GM19099 (cell line): ENCODE data around the gene HOXA13.

Experiments
- POLR2A ChIP-seq: IDR thresholded peaks from 3 replicates; pipeline ENCODE4 v1.6.1; 2011; ENCODE audit warnings: low read depth; ENCODE audit not compliant: insufficient read length; ENCODE audit errors: extremely low read depth

The HOXA13 gene

GRCh38 chr7:27159266-27160144 lies 40.4 kb downstream of the HOXA13 start:
- TF ChIP-seq POLR2A = no peak

- TF ChIP-seq POLR2A = no peak
Observed at GRCh38 chr7:27158436-27159265, 41.2 kb downstream of the HOXA13 start.

GRCh38 chr7:27157702-27158431 lies 42.0 kb downstream of the HOXA13 start:
- TF ChIP-seq POLR2A = no peak

- TF ChIP-seq POLR2A = no peak
Observed at GRCh38 chr7:27156916-27157701, 42.8 kb downstream of the HOXA13 start.

GRCh38 chr7:27156508-27156898 lies 43.4 kb downstream of the HOXA13 start, which contains the start of gene HOXA7:
TSS of gene HOXA7 (minus strand) at chr7:27156675. CDS start at chr7:27156545, 130 bp downstream.
- TF ChIP-seq POLR2A = no peak

GRCh38 chr7:27155816-27156507 lies 43.9 kb downstream of the HOXA13 start:
- TF ChIP-seq POLR2A = no peak

- TF ChIP-seq POLR2A = no peak
Observed at GRCh38 chr7:27154901-27155815, 44.7 kb downstream of the HOXA13 start.

GRCh38 chr7:27154369-27154768 lies 45.5 kb downstream of the HOXA13 start:
- TF ChIP-seq POLR2A = no peak

- no peak for TF ChIP-seq POLR2A
Observed at GRCh38 chr7:27153526-27153925, 46.4 kb downstream of the HOXA13 start.

GRCh38 chr7:27152816-27153442 lies 47.0 kb downstream of the HOXA13 start:
- no peak for TF ChIP-seq POLR2A

GRCh38 chr7:27151931-27152815 lies 47.7 kb downstream of the HOXA13 start, which contains the start of gene HOXA3:
TSS of gene HOXA3 (minus strand) at chr7:27152583. CDS start at chr7:27110640, 41,943 bp downstream.
- TF ChIP-seq POLR2A = no peak
